GM03348 (cell line): Measurements from ENCODE around the gene IRGQ.
"Not testable (repeated sequence)": the region's sequence is repeated elsewhere in the genome, so short reads cannot be mapped to it uniquely, and the experiment has no call there.

ENCODE experiments used
- DNase-seq: peaks from one replicate; pipeline ENCODE4 v3.0.0; 2012; ENCODE audit warnings: low spot score

The IRGQ gene

DNA sequence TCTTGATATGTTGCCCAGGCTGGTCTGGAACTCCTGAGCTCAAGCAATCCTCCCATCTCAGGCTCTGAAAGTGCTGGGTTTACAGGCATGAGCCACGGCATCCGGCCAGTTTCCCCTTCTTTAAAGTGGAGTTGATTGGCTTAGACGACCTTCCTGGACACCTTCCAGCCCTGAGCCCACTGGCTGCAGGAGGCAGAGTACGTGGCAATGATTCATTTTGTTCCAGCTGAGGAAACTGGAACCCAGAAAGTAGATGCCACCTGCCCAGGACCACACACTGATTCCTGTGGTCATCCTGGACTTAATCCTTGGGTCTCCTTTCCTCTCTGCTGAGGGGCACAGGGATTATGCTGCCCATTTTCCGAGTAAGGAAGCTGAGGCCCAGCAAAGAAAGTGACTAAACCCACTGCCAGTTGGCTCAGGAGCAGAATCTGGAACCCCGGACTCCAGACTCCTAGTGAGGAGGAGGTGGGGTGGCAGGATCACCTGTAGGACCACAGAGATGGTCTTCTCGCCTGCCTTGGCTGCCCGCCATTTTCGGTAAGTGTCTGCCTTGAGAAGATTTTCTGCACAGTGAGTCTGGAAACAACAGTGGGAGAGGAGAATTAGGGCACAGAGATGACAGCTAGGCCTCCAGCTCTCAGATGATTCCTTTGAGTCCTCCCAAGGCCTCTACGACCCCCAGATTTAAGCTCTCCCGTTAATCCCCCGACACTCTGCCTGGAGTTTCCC lies 21.3 kb downstream of the IRGQ start:
- peak; percentile 16 for DNase-seq

GRCh38 chr19:43572171-43572588 lies 23.8 kb downstream of the IRGQ start:
- DNase-seq, result no peak

DNA sequence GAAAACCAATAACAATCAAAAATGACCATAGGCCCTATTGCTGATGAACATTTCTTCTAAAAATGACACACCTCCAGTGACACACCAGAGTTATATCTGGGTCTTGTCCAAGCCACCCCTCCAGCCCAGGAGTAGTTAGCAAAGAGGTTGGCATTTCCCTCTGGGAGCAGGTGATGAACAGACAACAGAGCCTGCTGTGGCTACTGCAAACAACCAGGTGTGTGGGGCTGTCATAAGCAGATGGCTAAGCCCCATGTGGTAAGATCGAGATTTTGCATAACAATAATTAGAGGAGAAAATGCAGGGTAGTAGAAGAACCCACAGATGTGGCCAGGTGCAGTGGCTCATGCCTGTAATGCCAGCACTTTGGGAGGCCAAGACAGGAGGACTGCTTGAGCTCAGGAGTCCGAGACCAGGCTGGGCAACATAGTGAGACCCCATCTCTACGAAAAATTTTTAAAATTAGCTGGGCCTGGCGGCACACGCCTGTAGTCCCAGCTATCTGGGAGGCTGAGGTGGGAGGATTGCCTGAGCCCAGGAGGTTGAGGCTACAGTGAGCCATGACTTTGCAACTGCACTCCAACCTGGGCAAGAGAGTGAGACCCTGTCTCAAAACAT lies 25.7 kb downstream of the IRGQ start:
- DNase-seq, result no peak

- DNase-seq, result no peak
Observed at GRCh38 chr19:43569657-43570056, 26.3 kb downstream of the IRGQ start.

GRCh38 chr19:43564800-43565199 lies 31.1 kb downstream of the IRGQ start:
- DNase-seq, result no peak

GRCh38 chr19:43563816-43564457 lies 32.0 kb downstream of the IRGQ start:
- DNase-seq, result no peak

GRCh38 chr19:43562698-43563241 lies 33.2 kb downstream of the IRGQ start:
- peak; percentile 82 for DNase-seq

GRCh38 chr19:43562226-43562697 lies 33.7 kb downstream of the IRGQ start:
- no peak for DNase-seq

DNA sequence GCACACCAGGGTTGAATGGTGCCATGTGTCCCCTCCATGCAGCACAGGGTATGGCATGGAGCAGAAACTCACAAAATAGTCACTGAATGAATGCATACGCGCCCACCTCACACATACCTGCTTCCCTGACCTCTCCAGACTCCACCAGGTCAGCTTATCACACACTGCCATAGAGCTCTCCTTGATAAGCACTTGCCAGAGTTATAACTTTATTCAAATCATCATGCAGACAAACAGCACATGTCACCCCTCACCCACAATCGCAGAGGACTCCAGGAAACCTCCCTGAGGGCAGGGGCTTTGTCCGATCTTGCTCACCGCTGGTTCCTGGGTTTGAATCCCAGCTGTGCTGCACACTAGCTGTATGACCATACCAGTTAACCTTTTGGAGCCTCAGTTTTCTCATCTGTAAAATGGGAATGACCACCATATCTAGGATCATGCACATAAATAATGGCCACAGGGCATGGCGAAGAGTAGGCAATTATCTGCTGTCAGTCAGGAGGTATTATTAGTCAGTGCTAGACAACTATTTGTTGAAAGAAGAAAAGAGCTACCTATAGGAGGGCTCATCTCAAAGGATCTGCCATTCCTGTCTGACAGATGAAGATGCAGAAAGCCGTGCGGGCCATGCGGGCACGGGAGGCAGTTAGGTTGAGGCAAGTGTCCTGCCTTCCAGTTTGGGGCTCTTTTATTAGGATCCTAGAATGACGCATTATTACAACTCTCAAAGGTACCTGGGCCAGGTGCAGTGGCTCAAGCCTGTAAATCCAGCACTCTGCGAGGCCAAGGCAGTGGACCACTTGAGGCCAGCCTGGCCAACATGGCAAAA lies 34.6 kb downstream of the IRGQ start:
- no peak for DNase-seq

DNA sequence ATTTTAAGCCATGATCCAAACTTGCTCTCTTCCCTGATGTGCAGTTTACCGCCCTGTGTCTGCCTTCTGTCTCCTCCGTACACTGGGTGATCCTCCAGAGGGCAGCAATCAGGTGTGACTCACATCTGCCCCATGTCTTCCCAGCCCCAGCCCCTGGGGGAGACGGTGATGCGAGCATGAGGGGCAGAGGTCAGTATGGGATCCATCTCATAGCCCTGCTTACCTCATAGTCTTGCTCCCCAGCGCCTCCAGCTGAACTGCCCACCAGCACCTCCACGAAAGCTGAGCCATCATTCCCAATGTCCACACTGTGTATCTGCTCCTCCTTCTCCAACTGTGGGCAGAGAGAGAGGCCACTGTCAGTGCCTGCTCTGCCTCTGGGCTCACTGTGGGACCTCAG lies 35.2 kb downstream of the IRGQ start:
- DNase-seq, result no peak

DNA sequence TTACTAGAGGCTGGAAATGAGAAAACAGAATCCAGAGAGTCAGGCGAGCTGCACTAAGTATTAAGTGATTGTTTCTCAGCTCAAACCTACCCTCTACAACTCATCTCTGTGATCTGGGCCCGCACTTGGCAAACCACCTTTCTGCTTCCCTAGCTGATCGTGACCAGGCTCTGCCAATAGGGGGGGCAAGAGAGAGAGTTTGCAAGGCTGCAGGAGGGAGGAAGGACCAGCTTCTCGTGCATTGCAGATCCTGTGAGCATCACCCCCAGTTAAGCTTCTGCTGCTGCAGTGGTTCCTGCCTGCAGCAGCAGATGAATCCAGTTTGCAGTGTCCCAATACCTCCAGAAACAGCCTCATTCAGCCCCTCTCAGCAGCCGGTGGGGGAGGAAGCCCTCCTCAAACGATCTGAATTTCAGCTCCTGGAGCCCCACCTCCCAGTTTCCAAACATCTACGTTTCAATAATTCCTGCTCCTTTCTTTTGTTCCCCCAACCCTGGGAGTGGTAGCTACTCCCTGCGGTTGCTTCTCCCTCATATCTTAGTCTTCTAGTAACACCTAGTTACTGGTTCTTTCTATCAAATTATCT lies 40.7 kb downstream of the IRGQ start:
- peak; percentile 83 for DNase-seq

DNA sequence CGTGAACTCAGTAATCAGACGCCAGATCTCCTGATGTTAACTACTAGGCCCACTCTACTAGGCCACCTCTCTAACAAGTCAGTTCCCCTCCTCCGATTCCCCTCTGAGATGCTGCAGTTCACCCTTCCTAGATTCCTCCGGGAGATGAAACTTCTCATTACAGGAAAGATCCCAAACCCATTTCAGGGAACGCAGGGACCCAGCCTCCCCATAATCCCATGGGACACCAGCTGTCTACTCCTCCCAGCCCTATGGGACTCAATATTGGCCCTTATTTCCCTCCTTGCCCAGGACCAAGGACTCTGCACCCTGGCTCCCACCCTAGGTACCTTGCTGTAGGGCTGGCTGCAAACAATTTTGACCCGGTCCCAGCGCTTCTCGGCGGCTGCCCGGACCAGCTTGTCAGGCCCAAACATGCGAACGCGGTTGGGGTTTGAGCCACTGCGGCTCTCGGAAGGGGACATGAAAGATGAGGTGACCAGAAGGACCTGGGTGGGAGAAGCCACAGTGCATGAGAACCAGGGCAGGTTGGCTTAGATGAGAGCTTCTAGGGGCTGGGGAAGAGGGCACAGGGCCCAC lies 41.5 kb downstream of the IRGQ start:
- no peak for DNase-seq

- DNase-seq, result no peak
Observed at GRCh38 chr19:43553656-43554055, 42.3 kb downstream of the IRGQ start.

DNA sequence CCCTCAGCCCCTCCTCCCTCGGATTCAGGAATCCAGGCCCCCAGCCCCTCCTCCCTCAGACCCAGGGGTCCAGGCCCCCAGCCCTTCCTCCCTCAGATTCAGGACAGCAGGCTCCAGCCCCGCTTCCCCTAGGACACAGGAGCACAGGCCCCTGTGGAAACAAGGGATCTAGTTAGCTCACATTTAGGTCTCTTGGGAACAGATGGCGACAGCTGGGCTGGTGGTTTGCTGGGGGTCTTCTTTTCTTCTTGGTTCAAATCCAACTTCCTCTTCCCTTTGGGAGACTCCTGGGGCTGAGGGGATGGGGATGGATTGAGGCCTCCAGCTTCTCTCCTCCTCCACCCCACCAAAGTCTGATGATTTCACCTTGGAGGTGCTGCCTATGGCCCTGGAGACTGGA lies 43.3 kb downstream of the IRGQ start:
- DNase-seq, result no peak

DNA sequence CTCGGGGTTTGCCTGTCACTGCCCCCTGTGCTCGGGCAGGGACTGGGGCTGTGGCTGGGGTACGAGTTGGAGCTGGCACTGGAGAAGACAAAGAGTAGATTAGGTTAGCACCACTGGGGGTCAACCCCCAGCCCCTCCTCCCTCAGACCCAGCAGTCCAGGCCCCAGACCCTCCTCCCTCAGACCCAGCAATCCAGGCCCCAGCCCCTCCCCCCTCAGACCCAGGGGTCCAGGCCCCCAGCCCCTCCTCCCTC lies 43.8 kb downstream of the IRGQ start:
- DNase-seq, result no peak

GRCh38 chr19:43551399-43552197 lies 44.3 kb downstream of the IRGQ start:
- no peak for DNase-seq

- no peak for DNase-seq
Observed at GRCh38 chr19:43548706-43549105, 47.2 kb downstream of the IRGQ start.

DNA sequence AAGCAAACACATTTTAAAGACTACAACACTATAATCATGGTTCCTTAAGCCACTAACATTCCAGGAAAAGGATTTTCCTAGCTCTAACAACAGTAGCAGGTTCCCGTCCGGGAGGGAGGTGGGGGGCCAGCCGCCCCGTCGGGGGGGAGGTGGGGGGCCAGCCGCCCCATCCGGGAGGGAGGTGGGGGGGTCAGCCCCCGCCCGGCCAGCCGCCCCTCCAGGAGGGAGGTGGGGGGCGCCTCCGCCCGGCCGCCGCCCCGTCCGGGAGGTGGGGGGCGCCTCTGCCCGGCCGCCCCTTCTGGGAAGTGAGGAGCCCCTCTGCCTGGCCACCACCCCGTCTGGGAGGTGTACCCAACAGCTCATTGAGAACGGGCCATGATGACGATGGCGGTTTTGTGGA lies 48.0 kb downstream of the IRGQ start:
- DNase-seq, result not testable (repeated sequence)

DNA sequence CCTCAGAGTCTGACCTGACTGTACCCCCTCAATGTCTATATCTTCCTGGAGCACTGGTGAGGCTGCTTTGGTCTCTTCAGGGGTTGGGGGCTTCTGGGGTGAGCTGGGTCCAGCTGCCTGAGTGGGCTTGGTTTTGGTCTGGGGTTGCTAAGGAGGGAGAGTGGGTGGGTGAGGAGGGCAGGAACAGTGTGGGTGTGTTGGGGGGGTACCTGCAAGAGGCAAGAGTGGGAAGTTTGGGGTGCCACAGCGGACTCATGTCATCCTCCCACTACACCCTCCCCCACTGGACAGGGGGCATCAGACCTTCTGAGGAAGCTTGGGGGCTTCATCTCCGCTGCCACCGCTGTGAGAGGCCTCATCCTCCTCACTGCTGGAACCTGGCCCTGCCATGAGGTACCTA lies 49.4 kb downstream of the IRGQ start:
- DNase-seq, result no peak

- no peak for DNase-seq
Observed at GRCh38 chr19:43545981-43546380, 50.0 kb downstream of the IRGQ start.

DNA sequence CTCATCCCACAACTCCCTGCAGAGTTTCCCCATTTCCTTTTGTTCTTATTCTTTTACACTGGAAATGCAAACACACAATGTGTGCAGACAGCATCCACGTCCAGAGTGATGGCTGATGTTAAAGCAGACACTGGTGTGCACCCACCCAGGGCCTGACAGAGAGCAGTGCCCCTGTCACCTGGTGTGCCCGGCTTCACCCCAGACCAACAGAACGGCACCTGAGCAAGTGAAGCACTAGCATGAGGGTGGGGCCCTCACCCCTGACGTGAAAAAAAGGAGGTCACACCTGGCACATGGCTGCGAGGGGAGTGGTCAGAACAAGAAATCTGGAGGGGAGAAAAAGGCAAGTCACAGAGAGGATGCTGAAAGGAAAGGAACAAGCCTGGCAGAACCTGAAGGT lies 50.7 kb downstream of the IRGQ start:
- no peak for DNase-seq
